GM19043 (cell line): ENCODE data around the gene MAP2K5.
"Not testable (repeated sequence)": the region's sequence is repeated elsewhere in the genome, so short reads cannot be mapped to it uniquely, and the experiment has no call there.

Experiments used
- ATAC-seq: cut with Tn5 transposase; IDR thresholded peaks from one replicate; pipeline ENCODE4 v1.9.1; 2021; ENCODE audit warnings: low read depth; ENCODE audit not compliant: unreplicated experiment

Gene MAP2K5

GRCh38 chr15:67646847-67647246, 104.3 kb downstream of the MAP2K5 start:
- no peak for ATAC-seq

GRCh38 chr15:67652586-67652985, 110.1 kb downstream of the MAP2K5 start:
- no peak for ATAC-seq

- no peak for ATAC-seq
Observed at GRCh38 chr15:67660446-67660845, 117.9 kb downstream of the MAP2K5 start.

- no peak for ATAC-seq
Observed at GRCh38 chr15:67660874-67661606, 118.5 kb downstream of the MAP2K5 start.

GRCh38 chr15:67670647-67671305, 128.3 kb downstream of the MAP2K5 start:
- ATAC-seq = no peak

- not testable (repeated sequence) for ATAC-seq
Observed at GRCh38 chr15:67672834-67673233, 130.3 kb downstream of the MAP2K5 start.

- no peak for ATAC-seq
Observed at GRCh38 chr15:67674983-67675382, 132.5 kb downstream of the MAP2K5 start.

- ATAC-seq = no peak
Observed at GRCh38 chr15:67678089-67678488, 135.6 kb downstream of the MAP2K5 start.

GRCh38 chr15:67678993-67679392, 136.5 kb downstream of the MAP2K5 start:
- ATAC-seq = no peak

GRCh38 chr15:67680641-67681040, 138.1 kb downstream of the MAP2K5 start:
- ATAC-seq = no peak

- ATAC-seq = no peak
Observed at GRCh38 chr15:67685008-67685599, 142.6 kb downstream of the MAP2K5 start.

GRCh38 chr15:67685716-67686115, 143.2 kb downstream of the MAP2K5 start:
- no peak for ATAC-seq

GRCh38 chr15:67690936-67691335, 148.4 kb downstream of the MAP2K5 start:
- ATAC-seq = no peak

GRCh38 chr15:67691450-67691849, 148.9 kb downstream of the MAP2K5 start:
- no peak for ATAC-seq

- ATAC-seq = no peak
Observed at GRCh38 chr15:67692573-67692972, 150.1 kb downstream of the MAP2K5 start.

GRCh38 chr15:67696087-67696486, 153.6 kb downstream of the MAP2K5 start:
- ATAC-seq = no peak

- ATAC-seq = no peak
Observed at GRCh38 chr15:67700023-67700422, 157.5 kb downstream of the MAP2K5 start.

GRCh38 chr15:67701669-67702068, 159.2 kb downstream of the MAP2K5 start:
- no peak for ATAC-seq

GRCh38 chr15:67707520-67708283, 165.2 kb downstream of the MAP2K5 start:
- ATAC-seq = no peak

- no peak for ATAC-seq
Observed at GRCh38 chr15:67708500-67708899, 166.0 kb downstream of the MAP2K5 start.

GRCh38 chr15:67715170-67715569, 172.7 kb downstream of the MAP2K5 start:
- no peak for ATAC-seq
